Adipocyte (in vitro differentiated cells): ENCODE measurements around the gene TTYH3.
"Not testable (repeated sequence)": the region's sequence is repeated elsewhere in the genome, so short reads cannot be mapped to it uniquely, and the experiment has no call there.

Experiments
- DNase-seq: peaks from one replicate; pipeline ENCODE4 v3.0.0-alpha.2; 2015; ENCODE audit warnings: low read depth
- H3K27me3 ChIP-seq: replicated peaks from 2 replicates; pipeline ENCODE4 v1.7.0; 2013; ENCODE audit warnings: mild to moderate bottlenecking, low read length, moderate library complexity; ENCODE audit not compliant: control insufficient read depth, insufficient read depth
- H3K36me3 ChIP-seq: 2 replicates; pipeline ENCODE4 v1.7.0; 2013; ENCODE audit warnings: low read length, mild to moderate bottlenecking, moderate library complexity; ENCODE audit not compliant: control insufficient read depth, insufficient read depth, severe bottlenecking
- H3K4me1 ChIP-seq: 2 replicates; pipeline ENCODE4 v1.7.0; 2013; ENCODE audit warnings: mild to moderate bottlenecking, low read length, moderate library complexity; ENCODE audit not compliant: control insufficient read depth, insufficient read depth
- H3K4me3 ChIP-seq: 2 replicates; pipeline ENCODE4 v1.7.0; 2013; ENCODE audit warnings: mild to moderate bottlenecking, low read length, moderate library complexity
- H3K9ac ChIP-seq: 2 replicates; pipeline ENCODE4 v1.7.0; 2013; ENCODE audit warnings: mild to moderate bottlenecking, low read length, moderate library complexity
- H3K9me3 ChIP-seq: 2 replicates; pipeline ENCODE4 v1.7.0; 2013; ENCODE audit warnings: mild to moderate bottlenecking, low read length, moderate library complexity; ENCODE audit not compliant: control insufficient read depth

Gene TTYH3

DNA sequence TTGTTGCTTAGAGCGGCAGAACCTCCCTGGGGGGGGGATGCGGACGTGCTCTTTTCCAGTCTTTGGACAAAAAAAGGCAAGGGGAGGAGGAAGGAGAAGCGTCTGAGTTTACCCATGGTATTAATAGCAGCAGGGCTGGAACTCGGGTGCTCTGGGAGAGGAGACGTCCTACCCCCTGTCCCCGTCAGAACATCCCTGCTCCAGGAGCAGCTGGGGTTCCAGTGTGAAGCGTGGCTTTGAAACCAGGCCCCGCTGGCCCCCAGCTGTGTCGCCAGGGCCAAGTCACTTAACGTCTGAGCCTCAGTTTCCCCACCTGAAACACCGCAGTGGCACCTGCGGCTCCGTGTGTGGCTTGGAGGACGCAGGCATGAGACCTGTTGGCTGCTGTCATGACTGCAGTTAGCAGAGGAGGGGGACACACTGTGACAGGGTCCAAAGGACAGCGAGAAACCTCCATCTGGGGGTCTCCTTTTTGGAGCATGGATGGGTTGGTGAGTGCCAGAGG is 57.6 kb downstream of the TTYH3 start:
- H3K4me3 ChIP-seq, result no peak overlapping the region
- H3K4me1 ChIP-seq, result peaks cover 9% of the 10 kb centered on the region
- H3K36me3 ChIP-seq, result no peaks in the 10 kb centered on the region
- H3K27me3 ChIP-seq, result peaks cover 10% of the 10 kb centered on the region
- H3K9ac ChIP-seq, result no peak overlapping the region
- DNase-seq, result no peak
- H3K9me3 ChIP-seq, result no peaks in the 10 kb centered on the region

DNA sequence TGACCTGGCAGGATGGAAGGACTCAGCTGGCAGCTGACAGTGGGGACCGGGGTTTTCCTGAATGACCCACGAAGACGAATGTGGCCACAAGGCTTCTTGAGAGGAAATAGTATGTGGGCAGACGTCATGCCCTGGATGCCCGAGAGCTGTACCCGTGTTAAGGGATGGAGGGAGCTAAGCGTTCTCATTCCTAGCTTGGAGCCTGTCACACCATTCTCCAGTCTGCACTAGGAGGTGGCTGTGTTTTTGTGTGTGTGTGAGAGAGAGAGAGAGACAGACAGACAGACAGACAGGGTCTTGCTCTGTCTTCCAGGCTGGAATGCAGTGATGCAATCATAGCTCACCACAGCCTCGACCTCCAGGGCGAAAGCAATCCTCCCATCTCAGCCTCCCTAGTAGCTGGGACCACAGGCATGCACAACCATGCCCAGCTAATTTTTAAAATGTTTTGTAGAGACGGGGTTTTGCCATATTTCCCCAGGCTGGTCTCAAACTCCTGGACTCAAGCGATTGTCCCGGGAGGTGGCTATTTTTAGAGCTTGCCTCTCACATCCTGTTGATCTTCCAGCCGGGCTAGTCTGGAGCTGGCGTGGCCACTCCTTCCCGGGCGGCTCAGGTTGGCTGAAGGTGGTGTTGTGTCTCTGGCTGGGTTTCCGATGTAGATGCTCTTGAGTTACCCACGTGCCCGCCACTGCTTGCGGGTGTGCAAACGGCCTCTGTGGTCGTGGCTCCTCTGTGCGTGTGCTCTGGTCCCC is 58.3 kb downstream of the TTYH3 start:
- Histone ChIP-seq H3K27me3 (peaks cover 10% of the 10 kb centered on the region), H3K9ac (no peak overlapping the region), H3K4me1 (peaks cover 9% of the 10 kb centered on the region), H3K4me3 (no peak overlapping the region), H3K36me3 (no peaks in the 10 kb centered on the region), H3K9me3 (no peaks in the 10 kb centered on the region)
- peak; percentile 56 for DNase-seq

DNA sequence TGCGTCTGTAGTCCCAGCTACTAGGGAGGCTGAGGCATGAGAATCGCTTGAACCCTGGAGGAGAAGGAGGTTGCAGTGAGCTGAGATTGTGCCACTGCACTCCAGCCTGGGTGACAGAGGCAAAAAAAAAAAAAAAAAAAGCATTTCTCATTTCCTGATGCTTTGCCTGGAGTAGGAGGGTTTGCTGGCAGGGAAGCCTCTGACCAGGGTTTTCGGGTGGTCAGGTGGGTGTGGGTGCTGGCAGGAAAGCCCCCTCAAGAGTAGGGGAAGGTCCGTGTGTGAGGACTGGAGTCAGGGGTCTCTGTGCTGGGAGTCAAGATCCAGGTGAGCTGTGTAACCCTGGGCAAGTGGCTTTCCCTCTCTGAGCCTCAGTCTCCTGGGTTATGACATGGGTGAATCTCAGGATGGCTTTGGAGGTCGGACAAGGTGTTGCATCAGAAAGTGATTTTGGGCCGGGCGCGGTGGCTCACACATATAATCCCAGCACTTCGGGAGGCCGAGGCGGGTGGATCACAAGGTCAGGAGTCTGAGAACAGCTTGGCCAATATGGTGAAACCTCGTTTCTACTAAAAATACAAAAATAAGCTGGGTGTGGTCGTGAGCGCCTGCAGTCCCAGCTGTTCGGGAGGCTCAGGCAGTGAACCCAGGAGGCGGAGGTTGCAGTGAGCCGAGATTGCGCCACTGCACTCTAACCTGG is 59.4 kb downstream of the TTYH3 start:
- no peak overlapping the region for H3K4me3 ChIP-seq
- H3K9ac ChIP-seq, result no peak overlapping the region
- H3K27me3 ChIP-seq, result peaks cover 6% of the 10 kb centered on the region
- peaks cover 9% of the 10 kb centered on the region for H3K4me1 ChIP-seq
- H3K9me3 ChIP-seq, result no peaks in the 10 kb centered on the region
- no peak for DNase-seq
- no peaks in the 10 kb centered on the region for H3K36me3 ChIP-seq

DNA sequence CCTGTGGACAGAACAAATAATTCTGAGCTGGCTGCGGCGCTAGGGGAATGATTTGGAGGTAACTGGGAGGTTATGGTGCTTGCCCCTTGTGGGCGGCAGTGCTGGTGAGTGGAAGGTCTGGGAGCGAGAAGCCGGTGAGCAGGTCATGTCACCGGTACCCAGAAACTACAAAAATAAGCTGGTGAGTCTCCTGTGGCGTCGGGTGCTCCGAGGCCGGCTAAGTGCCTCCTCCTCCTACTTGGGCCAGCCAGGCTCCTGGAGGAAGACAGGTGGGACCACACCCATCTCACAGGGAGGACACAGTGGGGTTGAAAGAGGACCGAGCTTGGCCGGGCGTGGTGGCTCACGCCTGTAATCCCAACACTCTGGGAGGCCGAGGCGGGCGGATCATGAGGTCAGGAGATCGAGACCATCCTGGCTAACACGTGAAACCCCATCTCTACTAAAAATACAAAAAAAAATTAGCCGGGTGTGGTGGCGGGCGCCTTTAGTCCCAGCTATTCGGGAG is 60.2 kb downstream of the TTYH3 start:
- H3K9ac ChIP-seq, H3K4me3 ChIP-seq, H3K4me1 ChIP-seq, H3K9me3 ChIP-seq, H3K36me3 ChIP-seq, DNase-seq, H3K27me3 ChIP-seq: not testable (repeated sequence)

DNA sequence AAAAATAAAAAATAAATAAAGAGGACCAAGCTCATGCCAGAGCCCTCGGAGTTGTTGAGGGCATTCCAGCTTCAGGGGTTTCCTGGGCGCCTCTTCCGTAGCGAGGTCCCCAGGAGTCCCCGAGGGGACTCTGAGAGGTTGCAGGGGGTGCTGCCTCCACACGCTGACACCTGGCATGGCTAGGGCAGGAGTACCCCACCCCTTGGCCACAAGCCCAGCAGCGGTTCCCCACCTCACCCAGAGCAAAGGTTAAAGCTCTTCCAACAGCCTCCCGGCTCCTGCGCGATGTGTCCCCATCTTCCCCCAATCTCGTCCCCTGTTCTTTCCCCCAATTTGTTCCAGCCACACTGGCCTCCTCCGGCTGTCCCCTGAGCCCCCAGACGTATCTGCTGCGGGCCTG is 60.8 kb downstream of the TTYH3 start:
- no peaks in the 10 kb centered on the region for H3K36me3 ChIP-seq
- H3K4me3 ChIP-seq, result no peak overlapping the region
- no peaks in the 10 kb centered on the region for H3K9me3 ChIP-seq
- no peak overlapping the region for H3K9ac ChIP-seq
- no peak for DNase-seq
- peaks cover 6% of the 10 kb centered on the region for H3K27me3 ChIP-seq
- peaks cover 8% of the 10 kb centered on the region for H3K4me1 ChIP-seq

DNA sequence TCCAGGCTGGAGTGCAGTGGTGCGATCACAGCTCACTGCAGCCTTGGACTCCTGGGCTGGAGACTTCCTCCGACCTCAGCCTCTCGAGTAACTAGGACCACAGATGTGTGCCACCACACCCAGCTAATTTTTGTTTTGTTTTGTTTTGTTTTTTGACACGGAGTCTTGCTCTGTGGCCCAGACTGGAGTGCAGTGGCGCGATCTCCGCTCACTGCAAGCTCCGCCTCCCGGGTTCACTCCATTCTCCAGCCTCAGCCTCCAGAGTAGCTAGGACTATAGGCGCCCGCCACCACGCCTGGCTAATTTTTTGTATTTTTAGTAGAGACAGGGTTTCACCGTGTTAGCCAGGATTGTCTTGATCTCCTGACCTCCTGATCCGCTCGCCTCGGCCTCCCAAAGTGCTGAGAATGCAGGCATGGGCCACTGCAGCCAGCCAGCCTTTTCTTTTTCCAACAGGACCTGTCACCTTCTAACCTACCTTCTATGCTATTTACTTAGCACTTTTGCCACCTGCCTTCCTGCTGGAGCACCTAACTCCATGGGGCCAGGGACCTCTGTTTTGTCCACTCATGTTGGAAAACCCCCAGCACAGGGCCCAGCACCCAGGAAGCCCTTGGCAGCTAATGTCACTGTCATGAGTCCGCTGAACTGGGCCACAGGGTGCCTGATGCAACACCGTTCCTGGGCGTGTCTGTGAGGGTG is 61.8 kb downstream of the TTYH3 start:
- not testable (repeated sequence) for H3K9ac ChIP-seq, H3K9me3 ChIP-seq, H3K4me3 ChIP-seq, H3K27me3 ChIP-seq, H3K4me1 ChIP-seq, DNase-seq, H3K36me3 ChIP-seq

DNA sequence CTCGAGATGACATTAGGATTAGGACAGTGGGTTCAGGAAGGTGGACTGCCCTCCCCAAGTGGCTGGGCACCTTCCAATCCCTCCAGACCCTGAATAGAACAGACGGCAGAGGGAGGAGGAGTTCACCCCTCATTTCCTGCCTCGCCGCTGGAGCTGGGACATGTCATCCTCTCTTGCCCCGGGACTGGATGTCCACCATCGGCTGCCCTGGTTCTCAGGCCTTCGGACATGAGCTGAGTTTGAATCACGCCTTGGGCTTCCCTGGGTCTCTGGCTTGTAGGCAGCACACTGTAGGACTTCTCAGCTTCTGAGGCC is 62.3 kb downstream of the TTYH3 start:
- H3K9me3 ChIP-seq, H3K4me1 ChIP-seq, H3K9ac ChIP-seq, H3K27me3 ChIP-seq, H3K4me3 ChIP-seq, DNase-seq, H3K36me3 ChIP-seq: not testable (repeated sequence)

DNA sequence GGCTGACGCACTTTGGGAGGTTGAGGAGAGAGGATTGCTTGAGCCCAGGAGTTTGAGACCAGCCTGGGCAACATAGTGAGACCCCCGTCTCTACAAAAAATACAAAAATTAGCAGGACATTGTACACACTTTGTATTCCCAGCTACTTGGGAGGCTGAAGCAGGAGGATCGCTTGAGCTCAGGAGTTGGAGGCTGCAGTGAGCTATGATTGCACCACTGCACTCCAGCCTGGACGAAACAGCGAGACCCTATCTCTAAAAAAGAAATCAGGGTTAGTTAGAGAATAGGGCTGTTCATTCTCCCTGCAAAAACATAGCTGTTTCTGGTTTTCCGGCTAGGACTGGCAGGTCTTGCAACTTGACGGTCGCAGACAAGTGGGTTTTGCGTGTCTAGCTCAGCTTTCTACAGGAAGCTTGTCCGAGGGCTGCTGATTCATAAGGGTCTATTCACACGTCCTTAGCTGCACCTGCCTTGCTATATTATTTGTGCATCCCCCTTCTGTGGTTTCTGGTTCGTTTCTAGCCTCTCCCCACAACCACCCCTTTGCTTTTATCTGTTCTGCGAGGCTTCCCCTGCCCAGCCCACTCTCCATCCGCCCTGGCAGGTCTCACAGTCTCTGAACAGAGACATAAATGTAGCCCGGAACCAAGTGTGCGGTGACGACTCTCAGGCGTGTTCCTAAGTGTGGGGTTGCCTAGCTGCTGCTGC is 66.9 kb downstream of the TTYH3 start:
- H3K9me3 ChIP-seq, result no peaks in the 10 kb centered on the region
- DNase-seq, result no peak

DNA sequence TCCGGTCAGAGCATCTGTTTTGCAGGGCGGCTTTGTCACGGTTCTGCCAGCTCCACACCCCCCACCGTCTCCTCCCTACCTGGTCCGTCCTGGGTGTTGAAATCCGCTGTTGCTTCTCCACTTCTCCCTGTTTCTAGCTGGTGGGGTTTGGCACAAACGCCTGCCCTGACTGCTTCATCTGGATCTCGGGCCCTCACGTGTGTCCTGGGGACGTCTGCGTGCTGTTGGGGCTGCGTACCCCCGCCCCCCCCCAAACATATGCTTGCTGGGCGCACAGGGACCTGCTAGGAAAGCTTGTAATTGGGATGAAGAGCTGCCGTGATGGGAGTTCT is 67.5 kb downstream of the TTYH3 start:
- Histone ChIP-seq H3K4me3 (no peak overlapping the region), H3K9me3 (no peaks in the 10 kb centered on the region), H3K36me3 (no peaks in the 10 kb centered on the region), H3K27me3 (peaks cover 3% of the 10 kb centered on the region), H3K9ac (no peak overlapping the region), H3K4me1 (peaks cover 4% of the 10 kb centered on the region)
- no peak for DNase-seq

More for the DNA sequence above, 66.9 kb downstream of the TTYH3 start:
- Histone ChIP-seq H3K4me1 (peaks cover 4% of the 10 kb centered on the region), H3K27me3 (peaks cover 3% of the 10 kb centered on the region), H3K9ac (no peak overlapping the region), H3K4me3 (no peak overlapping the region), H3K36me3 (no peaks in the 10 kb centered on the region)

DNA sequence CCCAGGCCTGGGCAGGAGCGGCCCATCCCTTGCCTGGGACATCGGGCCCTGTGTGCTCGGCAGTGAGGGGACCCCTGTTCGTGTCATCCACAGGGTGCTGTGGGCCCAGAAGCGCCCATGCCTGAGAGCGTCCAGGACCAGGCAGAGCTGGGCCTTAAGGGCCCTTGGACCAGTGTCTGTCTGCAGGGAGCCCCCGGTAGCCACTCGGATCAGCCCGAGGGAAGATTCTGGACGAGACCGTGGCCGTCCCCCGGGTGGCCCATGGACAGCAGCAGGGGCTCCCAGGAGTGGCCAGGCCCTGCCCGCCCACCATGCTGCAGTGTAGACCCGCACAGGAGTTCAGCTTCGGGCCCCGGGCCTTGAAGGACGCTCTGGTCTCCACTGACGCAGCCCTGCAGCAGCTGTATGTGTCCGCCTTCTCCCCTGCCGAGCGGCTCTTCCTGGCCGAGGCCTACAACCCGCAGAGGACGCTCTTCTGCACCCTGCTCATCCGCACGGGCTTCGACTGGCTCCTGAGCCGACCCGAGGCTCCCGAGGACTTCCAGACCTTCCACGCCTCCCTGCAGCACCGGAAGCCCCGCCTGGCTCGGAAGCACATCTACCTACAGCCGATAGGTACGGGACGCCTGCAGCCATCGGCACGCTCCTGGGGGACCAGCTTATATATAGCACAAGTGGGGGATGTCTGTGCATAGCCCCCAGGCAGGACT is 68.5 kb downstream of the TTYH3 start:
- H3K4me1 ChIP-seq, result peaks cover 4% of the 10 kb centered on the region
- no peaks in the 10 kb centered on the region for H3K36me3 ChIP-seq
- no peak for DNase-seq
- no peaks in the 10 kb centered on the region for H3K9me3 ChIP-seq
- H3K4me3 ChIP-seq, result no peak overlapping the region
- peaks cover 3% of the 10 kb centered on the region for H3K27me3 ChIP-seq
- no peak overlapping the region for H3K9ac ChIP-seq
